Measurements from ENCODE around the gene TMED1.

GRCh38 chr19:10876459-10877240 lies 40.6 kb upstream of the TMED1 start:
- TF ChIP-seq POLR2A (IDR thresholded peaks at IDR 0.05) (no peak), CTCF (IDR thresholded peaks at IDR 0.05) (no peak)

Measured in heart left ventricle (tissue), 13 donors.